NCI-H2196 (cell line): ENCODE data around the gene PAM.
A peak's percentile ranks its signal among the peaks of the same experiment; 100 is the strongest.

Source experiments
- DNase-seq: peaks from one replicate; lab custom pipeline; 2025; ENCODE audit not compliant: unreplicated experiment; lab: John Stamatoyannopoulos, UW

The PAM gene

DNA sequence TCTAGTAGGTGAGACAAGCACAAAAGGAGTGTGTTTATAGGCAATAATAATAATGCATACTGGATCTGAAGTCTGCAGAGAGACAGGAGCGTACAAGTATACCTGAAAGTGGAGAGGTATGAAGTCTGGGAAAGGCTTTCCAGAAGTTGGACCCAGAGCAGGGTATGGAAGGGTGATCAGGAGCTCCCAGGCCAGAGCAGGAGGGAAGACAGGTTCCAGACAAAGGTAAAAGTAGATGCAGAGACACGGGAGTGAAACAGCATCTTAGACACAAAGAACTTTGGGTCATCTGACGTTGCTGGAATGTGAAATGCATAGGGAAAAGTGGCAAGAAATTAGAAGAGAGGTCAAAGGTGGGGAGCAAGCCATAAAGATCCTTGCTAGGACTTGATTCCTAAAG is 175.1 kb downstream of the PAM start:
- DNase-seq = no peak

DNA sequence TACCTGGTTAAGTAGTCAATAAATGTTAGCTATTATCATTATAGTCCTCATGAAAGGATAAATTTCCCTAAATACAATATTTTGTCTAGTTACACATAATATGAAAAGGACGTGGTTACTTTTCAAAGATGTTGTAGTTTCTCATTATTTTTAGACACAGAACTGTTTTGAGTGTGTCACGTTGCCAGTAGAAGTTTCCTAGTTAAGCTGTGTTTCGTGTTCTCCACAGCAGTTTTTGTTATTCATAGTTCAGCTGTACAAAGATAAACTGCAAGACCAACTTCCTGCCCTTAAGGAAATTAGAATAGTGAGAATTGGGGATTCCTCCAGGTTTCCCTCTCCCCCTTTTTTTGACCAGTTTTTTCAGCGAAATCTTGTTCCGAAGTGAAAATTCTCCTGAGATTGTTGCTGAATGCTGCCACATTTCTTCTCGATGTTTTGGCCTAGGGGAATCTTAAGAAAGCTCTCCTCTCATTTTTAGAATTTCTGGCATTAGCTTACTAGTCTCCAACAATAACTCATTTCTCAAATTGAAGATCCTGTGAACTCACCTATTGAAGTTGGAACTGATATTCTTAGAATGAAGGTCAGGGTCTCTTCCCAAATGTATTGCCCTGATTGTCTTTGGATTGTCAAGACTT is 176.1 kb downstream of the PAM start:
- no peak for DNase-seq

DNA sequence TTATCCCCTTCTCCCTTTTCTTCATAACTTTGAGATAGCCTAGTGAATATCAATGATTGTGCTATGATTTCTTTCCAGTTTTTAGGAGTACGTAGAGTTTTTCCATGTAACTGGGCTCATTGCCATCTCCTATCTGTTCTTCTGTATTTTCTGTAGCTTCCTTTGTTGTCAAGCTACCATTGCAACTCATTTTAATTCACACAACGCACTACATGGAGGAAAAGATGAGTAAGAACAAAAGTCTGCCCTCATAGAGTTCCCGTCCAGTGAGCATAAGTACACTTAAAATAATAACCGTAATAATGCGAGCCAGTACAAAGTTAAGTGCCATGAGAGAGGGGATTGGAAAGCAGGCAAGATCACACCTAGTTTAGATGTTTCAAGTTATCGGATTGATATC is 177.7 kb downstream of the PAM start:
- no peak for DNase-seq

DNA sequence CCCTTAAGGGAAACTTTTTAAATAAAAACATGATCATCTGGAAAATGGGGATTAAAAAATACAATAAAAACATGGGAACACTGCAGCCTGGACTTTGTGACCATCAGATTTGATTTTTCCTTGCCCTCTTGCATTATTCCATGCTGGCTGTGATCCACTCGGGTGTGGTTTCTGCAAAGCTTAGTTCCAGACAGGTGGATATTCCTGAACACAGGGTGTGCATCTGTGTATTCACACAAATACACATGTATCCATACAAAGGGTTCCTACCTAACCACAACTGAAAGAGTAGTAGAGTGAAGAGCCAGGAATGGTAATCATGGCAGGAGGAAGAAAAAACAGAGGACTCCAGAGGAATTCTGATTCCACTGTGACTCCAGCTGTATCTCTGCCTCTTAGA is 178.2 kb downstream of the PAM start:
- DNase-seq = no peak

DNA sequence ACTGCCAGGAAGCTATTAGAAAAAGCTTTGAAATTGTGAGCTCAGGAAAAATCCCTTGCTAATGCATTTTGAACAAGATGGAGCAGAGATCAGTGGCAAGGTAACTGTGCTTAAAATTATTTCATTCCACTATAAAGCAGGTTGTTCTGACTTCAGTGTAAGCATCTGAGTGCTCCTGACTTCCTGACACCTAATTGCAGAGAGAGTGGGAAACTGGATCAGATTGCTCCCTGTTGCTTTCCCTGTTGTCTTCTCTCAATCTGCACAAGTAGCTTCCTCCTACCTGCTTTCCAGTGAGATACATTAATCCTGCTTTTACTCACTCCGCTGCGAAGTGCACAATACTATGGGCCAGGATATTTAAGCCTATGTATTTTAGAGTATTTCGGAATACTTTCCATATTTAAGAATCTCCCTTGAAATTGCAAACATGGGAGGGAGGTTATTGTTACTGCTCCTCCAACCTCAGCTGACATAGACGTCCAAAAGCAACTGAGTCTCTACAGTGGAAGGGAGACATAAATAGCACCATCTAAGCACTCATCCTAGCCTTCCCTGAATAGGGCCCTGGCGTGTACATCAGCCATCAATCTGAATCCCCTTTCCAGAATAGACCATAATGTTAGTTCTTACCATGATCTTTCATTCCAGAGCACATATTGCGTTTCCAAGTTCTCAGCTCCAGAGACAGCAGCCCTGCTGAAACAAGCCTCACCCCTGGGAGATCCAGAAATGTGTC is 178.8 kb downstream of the PAM start:
- DNase-seq = no peak

DNA sequence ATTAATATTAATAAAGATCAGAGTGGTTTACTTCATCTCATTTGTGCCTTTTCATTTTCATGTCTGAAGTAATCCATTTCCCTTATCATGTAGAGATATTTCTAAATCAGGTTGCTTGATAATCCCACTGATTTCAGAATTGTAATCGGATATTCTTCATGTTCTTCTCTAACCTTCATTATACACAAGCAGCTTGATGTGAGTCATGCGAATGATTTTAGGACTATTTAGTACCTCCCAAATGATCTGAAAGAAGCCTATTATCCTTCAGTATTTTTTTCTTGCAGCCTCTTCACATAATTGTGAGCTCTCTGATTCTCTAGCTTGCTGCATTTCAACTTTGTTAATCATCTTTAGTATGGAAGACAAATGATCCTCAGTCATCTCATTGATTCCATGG is 182.8 kb downstream of the PAM start:
- DNase-seq = no peak

DNA sequence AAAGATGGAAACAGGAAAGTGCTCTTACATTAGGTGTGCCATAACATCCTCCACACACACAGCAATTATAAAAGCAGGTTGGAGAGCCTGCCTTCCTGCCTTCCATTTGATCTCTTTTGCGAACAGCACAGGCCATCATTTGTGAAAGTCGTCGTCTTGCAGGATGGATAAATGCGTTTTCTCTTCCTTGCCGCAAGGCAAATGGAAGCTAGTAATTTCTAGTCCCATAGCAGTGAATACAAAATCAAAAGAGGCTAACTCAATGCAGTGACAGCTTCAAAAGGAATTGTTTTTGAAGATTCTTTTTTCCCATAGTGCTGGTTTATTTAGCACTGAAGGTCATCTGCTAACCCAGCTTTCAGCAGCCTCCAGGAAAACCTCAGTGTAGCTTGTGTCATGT is 186.0 kb downstream of the PAM start:
- DNase-seq = no peak

DNA sequence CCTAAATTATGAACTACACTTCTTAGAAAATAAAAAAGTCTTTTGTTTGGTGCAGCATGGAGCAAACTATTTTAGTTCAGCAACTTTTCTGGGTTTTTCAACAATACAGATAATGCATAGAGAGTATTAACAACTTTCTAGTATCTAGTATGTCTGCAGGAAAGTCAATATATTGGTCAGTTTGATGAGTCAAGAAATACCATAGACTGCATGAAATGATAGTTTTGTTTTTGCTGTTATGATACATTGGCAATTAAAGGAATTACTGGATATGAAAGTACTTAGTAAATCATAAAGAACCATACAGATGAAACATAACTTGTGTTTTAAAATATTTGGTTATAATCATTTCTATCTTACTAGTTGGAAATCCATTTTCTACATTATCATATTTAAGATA is 191.3 kb downstream of the PAM start:
- DNase-seq = no peak

DNA sequence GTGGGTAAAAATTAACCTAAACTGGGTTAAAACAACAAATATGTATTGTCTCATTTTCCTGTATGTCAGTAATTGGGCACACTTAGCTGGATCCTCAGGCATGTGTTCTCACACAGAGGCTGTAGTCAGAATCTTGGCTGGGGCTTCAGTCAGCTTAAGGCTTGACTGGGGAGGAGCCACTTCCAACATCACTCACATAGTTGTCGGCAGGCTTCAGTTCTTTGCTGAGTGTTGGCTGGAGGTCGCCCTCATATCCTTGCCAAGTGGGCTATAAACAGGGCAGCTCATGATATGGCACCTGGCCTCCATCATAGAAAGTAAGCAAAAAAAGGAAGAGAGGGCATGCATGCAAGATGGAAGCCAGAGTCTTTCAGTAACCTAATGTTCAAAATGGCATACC is 191.9 kb downstream of the PAM start:
- DNase-seq = no peak

DNA sequence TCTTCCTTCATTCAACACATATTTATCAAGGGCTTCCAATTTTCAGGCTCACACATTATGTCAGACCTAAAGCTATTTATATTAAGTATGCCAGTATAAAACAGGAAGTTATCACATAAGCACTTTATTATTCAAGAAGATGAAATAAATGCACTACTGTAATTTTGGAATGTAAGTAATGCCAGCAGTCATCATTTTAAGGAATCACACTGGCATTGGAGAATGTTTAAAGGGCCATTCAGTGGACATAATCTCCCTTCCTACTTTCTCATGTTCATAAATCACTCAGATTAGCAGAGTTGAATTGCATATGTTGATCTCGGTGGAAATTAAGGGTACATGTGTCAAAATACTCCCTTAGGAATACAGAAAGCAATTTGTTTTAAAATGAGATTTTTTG is 200.4 kb downstream of the PAM start:
- DNase-seq = no peak

DNA sequence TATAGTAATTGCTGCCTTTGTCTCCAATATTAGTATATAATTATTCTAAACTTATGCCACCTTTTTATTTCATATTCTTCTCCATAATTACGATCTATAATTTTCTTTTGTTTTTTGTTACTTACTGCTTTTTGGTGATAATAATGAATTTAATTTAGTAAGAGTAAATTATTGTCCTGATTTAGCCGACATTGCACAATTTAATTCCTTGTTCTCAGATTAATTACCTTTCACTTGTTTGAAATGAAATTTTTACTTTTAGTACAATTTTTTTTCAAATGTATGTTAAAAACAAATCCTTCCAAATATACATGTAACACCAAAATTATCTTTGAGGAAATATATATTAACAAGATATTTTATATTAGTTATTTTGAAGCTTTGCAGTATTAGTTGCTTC is 201.5 kb downstream of the PAM start:
- no peak for DNase-seq

DNA sequence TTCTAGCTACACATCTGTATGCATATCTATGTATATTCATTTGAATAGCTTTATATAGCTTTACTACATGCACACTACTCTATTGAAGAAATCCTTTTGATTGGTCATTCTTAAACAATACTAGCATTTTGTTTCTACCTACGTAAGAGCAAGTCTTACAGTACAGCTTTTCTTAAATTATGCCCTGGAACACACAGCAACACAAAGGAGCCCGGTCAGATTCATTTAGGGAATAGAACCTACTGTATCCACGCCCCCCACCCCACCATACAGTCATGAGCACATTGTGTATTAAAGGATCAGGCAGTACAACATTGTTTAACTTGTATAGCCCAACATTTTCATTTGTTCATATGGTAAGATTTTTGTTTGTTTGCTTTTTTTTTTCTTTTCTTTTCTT is 202.0 kb downstream of the PAM start:
- no peak for DNase-seq

DNA sequence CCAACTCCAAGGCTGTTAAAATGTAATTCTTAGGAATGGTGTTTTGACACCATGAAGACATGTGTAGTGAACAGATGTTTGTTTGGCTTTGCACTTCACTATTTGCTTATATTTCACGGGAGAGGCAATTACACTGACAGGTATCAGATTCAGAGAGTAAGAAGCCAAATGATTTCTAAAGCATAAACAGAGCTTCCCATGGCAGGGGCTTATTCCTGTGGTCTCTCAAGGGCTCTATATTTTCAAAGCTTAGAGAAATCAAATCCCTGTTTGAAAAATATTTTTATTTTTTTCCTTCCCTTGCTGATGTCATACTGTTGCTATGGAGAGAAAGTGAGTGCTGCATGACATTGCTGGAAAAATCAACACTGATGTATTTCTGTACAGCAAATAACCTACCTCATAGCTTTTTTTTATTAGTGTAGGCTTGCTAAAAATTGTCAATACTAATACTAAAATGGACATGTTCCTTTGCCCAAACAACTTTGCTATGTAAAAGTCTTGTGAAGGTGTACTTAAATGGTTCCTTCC is 203.4 kb downstream of the PAM start:
- DNase-seq = peak; percentile 42

DNA sequence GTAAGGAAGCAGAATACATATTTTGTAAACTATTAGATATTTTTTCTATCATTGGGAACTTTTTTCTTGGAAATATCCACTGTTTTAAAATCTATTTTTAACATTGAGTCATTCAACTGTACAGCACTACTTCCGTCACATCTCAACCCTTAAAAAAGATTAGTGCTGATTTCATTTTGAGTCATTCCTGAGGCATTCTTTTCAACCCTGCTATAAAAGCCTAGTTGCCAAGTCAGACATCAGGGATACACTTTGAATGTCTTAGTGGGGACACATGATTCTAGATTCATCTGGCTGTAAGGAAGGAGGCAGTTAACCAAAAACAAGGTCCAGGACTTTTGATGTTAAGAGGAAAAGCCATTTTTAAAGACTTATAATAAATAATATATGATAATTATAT is 203.9 kb downstream of the PAM start:
- DNase-seq = no peak

DNA sequence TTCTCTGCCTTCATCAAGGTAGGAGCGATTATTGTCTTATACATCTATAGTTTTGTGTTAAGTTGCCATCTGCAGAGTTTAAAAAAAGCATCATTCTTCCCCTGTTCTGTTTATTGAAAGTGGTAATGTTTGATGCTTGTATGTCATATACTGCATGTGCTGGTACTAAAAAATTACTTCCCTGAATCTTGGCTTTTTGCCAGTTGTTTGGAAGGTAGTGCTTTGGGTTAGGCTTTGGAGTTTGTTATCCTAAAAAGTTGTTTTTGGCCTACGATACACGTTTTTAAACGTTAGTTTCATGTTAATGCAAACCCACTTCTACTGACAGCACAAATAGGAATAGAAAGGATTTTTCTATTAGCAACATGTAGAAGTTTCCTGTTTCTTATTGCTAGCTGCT is 206.6 kb downstream of the PAM start:
- peak; percentile 8 for DNase-seq

DNA sequence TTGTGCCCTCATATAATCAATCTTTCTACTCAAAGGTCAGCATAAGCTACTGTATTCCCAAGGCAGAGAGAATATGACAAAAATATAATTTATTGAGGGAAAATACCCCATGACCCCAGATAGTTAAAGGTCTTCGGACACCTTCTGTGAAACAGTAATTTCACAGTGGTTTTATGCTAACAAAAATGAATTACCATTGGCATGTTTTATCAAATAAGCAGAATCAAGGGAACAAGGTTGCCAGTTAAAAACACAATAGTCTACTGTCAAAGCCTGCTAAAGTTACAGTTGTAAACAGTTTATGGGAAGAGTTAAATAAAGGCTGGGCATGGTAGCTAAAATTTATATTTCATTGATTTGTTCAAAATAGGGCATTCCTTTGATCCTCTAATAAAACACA is 210.5 kb downstream of the PAM start:
- DNase-seq = no peak

DNA sequence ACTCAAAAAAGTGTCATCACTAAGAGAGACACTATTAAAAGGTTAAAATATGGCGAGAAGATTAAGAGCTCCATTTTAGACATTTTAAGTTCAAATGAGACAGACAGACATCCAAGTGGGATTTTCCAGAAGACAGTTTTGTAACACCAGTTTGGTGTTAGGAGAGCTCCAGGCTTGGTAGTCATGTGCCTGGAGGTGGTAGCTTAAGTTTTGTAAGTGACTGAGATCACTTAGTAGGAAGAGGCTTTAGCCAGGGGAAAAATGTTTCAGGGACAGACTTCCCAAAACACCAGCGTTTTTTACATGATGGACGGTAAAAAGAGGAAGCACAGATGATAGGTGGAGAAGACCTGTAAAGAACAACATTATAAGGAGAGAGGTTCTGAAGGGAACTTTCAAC is 214.5 kb downstream of the PAM start:
- no peak for DNase-seq

DNA sequence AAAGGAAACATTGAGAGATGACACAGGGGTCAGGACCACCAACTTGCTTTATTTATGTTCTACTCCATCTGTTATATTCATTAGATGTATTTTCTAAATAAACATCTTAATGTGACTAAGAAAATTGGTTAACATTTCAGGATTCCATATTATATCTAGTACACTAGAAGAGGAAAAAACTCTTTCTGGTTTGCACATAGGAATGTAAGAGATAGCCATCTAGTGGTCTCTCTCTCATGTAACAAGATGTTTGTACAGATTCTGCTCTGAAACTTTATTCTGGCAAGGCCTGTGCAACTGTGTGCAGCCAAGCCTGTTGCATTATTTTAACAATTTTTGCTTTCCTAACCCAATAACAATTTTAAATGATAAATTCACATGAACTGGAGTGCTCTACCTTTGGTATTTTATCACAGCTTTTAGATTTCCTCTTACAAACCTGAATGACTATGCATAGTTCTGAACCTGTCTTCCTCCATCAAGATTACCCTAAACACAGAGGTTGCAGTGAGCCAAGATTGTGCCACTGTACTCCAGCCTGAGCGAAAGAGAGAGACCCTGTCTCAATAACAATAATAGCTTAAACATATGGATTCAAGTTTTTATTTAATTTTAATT is 216.7 kb downstream of the PAM start:
- DNase-seq = peak; percentile 24

DNA sequence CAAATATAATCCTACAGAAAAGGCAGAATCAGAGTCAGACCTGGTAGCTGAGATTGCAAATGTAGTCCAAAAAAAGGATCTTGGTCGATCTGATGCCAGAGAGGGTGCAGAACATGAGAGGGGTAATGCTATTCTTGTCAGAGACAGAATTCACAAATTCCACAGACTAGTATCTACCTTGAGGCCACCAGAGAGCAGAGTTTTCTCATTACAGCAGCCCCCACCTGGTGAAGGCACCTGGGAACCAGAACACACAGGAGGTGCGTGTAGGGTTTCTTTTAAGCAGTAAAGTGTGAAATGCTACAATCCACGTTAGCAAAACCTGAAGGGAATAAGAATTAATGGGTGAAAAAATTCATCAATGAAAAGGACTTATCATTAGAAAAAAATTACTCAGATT is 219.1 kb downstream of the PAM start:
- no peak for DNase-seq

DNA sequence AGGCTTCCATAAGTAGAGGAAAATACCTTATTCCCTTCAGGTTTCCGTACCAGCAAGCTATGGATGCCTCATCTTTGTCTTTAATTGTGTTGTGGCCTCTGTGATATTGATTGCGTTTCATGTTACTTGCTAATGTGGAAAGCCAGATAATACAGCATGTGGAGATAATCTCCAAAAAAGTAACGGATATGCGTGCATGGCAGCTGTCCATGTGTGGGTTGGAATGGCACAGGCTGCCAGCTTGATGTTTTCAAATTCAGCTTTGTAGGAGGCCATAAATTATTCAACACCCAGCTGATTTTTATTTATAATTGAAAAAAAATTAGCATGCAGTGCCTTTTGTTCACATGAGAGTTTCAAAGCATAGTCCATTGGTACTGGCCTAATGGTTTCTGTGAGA is 219.9 kb downstream of the PAM start:
- peak; percentile 3 for DNase-seq

DNA sequence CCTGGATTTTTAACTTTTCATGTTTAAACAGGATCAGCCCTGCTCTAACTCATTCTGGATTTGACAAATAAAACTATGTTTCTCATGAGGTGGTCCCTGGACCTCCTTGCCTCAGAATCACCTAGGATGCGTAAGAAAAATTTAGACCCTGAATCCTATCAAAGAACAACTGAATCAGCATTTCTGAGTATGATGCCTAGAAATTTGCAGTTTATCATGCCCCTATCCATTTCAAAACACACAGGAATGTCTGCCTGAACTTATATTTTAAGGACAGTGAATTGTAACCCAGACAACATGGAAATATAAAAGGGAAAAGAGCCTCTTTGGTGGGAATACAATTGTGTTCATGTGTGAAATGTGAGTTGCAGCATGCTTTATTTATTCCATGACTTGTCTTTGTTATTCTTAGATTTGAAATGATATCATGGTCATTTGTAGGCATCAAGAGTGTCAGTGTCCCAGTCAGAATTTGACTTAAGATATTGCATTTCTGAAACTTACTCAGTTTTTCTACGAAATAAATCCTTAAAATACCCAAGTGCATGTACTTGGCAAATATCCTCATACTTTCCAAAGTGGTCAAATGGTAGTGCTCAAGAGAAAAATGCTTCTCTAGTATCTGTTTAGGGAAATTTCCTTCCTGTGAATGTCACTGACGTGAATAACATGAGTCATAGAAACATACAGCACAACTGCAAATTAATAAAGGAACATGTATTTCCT is 220.5 kb downstream of the PAM start:
- DNase-seq = no peak
